Right kidney (tissue), 1 donor: ENCODE measurements around the gene PPP2R2D.
"Not testable (repeated sequence)": the region's sequence is repeated elsewhere in the genome, so short reads cannot be mapped to it uniquely, and the experiment has no call there.

Experiments
- DNase-seq: peaks from one replicate; pipeline ENCODE4 v3.0.0-alpha.2; 2016

PPP2R2D gene

DNA sequence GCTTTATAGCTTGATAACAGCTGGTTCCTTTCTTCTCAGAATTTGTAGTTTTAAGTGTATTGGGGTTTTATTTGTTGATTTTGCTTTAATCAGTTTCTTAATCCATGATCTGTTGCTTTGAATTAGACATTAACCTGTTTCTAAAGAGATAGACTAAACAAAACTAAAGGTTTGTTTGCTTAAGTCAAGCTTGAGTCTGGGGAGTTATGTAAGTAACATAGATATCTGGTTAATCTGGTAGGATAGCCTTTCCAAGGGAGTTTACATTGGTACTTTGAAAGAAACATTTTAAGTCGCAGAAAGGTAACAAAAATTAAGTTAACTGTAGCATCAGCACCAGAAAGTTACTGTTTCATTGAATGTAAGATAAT, 5.4 kb downstream of the PPP2R2D start:
- DNase-seq = no peak

DNA sequence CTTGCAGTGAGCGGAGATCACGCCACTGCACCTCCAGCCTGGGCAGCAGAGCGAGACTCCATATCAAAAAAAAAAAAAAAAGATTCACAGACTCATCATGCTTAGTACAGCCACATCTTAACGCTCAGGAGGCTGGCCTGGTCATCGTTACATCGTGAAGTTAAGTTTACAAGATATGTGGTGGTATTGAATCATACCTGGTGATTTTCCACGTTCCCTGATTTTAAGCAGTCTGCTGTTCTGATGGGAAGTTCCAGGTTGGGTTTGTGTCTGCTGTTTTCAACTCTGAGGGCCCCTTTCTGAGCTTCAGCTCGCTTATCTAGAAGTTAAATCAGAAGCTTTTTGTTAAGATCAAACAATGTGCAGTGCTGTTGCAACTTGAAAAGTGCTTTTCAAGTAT, 6.9 kb downstream of the PPP2R2D start:
- no peak for DNase-seq

DNA sequence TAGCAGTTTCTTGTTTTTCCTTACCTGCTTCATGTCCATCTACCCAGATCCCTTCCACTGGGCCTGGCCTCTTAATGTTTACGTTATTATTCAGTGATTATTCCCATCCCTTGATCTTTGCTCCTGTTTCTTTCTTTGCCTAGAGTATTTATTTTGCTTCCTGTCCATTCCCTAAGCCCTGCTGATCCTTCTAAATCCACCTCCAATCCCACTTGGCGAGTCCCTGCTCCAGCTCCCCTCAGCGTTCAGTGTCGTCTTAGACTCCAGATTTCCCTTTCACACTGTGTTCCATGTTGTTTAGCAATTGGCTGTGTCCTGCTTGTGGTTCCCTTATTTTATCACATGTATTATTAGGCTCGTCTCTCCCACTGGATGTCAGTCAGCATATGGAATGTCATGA, 7.3 kb downstream of the PPP2R2D start:
- DNase-seq = no peak

GRCh38 chr10:131909014-131909808, 8.4 kb downstream of the PPP2R2D start:
- DNase-seq = no peak

DNA sequence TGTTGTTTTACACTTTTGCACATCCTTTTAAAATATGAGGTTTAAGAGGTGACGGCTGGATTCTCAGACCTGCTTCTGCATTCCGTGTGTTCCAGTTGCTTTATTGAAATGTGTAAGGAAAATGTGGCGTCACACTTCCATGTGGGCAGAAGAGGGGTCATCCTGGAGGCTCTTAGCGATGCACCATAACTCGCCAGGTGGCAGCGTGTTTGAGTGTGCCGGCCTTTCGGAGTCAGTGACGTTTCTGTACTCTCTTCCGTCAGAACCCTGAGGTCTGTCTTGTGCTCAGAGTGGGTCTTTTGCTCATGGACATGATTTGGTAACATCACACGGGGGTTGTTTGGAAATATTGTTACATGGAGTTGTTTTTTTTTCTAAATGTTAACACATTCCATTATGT, 9.1 kb downstream of the PPP2R2D start:
- DNase-seq = no peak

DNA sequence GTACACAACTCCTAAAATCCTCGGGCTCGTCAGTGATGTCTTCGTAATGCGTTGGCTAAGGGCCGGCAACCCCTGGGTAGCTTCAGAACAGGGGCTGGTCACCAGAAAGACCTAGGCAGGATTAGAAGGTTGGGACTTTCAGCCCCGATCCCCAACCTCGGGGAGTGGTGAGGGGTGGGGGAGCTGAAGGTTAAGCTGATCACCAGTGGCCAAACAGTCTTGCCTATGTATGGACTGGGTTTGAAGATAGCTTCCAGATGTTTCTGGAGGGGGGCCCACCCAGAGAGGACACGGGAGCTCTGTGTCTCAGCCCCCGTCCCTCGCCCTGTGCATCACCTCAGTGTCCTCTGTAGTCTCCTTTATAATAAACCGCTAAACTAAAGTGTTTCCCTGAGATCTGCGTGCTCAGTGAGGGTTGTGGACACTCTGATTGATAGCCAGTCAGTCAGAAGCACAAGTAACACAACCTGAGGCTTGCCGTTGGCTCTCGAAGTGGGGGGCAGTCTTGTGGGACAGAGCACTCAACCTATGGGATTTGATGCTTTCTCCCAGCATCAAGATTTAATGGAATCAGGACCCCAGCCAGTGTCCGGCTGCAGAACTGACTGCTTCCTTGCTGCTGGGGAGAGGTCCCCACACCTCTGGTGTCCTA, 10.0 kb downstream of the PPP2R2D start:
- DNase-seq = no peak

GRCh38 chr10:131911451-131911850, 10.6 kb downstream of the PPP2R2D start:
- no peak for DNase-seq

DNA sequence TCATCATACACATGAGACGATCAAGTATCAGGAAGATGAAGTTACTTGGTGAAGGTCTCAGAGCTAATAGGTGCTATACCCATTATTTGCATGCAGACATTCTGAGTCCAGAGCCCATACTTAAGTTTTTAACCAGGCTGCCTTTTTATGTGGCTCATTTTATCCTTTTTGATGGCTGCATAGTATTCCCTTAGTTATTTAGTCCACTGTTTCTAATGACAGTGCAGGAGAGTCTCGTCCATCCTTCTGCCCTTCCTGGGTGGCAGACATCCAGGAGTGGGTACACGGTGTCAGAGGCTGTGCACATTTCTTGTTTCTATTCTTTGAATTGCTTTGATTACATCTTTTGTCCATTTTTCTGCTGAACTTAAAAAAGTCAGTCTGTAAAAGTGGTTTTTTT, 11.8 kb downstream of the PPP2R2D start:
- DNase-seq = no peak

- no peak for DNase-seq
These were observed 14.7 kb downstream of the PPP2R2D start for GRCh38 chr10:131915484-131915883.

DNA sequence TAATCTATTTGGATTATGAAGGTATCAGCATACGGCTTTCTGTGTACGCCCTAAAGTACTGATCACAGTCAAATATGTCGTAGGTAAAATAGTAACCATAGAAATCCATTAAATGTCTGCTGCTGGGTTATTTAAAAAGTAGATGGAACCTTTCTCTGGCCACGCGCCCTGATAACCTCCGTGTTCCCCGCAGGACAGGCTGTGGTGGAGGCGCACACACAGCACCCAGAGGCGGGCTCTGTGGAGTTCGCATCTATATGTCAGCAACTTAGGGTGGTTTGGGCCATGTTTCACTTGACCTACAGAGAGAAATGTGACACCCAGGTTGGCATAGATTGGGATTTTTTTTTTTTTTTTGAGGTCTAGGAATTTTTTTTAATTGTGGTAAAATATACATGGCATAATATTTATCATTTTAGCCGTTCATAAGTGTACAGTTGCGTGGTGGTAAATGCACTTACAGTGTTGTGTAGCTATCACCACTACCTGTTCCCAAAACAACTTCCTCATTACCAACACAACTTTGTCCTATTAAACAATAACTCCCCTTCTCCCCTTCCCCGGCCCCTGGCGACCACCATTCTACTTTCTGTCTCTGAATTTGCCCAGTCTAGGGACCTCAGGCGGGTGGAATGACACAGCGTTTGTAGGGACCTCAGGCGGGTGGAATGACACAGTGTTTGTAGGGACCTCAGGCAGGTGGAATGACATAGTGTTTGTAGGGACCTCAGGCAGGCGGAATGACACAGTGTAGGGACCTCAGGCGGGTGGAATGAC, 15.4 kb downstream of the PPP2R2D start:
- no peak for DNase-seq

DNA sequence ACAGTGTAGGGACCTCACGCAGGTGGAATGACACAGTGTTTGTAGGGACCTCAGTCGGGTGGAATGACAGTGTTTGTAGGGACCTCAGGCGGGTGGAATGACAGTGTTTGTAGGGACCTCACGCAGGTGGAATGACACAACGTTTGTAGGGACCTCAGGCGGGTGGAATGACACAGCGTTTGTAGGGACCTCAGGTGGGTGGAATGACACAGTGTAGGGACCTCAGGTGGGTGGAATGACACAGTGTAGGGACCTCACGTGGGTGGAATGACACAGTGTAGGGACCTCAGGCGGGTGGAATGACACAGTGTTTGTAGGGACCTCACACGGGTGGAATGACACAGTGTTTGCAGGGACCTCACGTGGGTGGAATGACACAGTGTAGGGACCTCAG, 16.0 kb downstream of the PPP2R2D start:
- not testable (repeated sequence) for DNase-seq

- DNase-seq = not testable (repeated sequence)
These were observed 16.7 kb downstream of the PPP2R2D start for GRCh38 chr10:131917496-131917895.

DNA sequence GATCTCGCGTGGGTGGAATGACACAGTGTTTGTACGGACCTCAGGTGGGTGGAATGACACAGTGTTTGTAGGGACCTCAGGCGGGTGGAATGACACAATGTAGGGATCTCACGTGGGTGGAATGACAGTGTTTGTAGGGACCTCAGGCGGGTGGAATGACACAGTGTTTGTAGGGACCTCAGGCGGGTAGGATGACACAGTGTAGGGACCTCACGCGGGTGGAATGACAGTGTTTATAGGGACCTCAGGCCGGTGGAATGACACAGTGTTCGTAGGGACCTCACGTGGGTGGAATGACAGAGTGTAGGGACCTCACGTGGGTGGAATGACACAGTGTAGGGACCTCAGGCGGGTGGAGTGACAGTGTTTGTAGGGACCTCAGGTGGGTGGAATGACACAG, 18.7 kb downstream of the PPP2R2D start:
- DNase-seq = not testable (repeated sequence)

DNA sequence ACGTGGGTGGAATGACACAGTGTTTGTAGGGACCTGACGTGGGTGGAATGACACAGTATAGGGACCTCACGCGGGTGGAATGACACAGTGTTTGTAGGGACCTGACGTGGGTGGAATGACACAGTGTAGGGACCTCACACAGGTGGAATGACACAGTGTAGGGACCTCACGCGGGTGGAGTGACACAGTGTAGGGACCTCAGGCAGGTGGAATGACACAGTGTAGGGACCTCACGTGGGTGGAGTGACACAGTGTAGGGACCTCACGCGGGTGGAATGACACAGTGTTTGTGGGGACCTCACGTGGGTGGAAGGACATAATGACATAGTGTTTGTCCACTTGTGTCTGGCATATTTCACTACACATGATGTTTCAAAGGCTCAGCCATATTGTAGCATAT, 19.3 kb downstream of the PPP2R2D start:
- DNase-seq = no peak

GRCh38 chr10:131920693-131921092, 19.9 kb downstream of the PPP2R2D start:
- DNase-seq = no peak

GRCh38 chr10:131921184-131921583, 20.4 kb downstream of the PPP2R2D start:
- no peak for DNase-seq

DNA sequence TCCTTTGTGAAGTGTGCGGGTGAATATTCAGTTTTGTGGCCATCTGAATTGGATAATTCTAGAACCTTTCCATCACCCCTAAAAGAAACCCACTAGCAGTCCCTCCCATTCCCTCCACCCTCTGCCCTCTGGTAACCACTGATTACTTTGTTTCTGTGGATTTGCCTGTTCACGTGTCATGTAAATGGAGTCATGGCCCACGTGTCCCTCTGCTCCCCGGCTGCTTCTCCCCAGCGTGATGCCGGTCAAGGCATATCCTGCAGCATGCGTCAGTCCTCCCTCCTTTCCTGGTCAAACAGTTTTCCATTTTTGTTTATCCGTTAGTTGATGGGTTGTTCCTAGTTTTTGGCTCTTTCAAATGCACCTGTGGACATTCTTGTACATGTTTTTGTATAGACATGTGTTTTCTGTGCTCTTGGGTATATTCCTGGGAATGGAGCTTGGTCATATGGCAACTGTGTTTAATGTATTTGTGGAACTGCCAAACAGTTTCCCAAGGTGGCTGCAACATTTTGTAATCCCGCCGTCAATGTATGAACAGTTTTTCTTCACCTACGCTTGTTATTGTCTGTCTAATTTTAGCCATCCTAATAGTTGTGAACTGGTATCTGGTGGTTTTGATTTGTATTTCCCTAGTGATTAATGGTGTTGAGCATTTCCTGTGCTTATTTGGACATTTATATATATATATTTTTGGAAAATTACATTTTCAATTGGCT, 22.4 kb downstream of the PPP2R2D start:
- DNase-seq = no peak

GRCh38 chr10:131925011-131925649, 24.3 kb downstream of the PPP2R2D start:
- DNase-seq = no peak

- DNase-seq = no peak
These were observed 24.9 kb downstream of the PPP2R2D start for GRCh38 chr10:131925716-131926115.

DNA sequence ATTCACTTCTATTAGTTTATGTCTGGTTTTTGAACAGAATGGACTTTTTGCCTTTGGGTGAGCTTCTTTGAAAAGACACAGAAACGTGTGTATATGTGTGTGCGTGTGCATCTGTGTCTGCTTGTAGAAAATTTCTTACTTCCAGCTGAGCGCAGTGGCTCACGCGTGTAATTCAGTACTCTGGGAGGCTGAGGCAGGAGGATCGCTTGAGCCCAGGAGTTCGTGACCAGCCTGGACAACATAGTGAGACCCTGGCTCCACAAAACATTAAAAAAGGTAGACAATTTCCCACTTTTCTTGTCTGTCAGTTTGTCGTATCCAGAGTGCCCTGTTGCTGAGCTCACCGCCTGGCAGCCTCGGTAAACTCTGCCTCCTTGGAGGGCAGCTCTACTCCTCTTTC, 25.4 kb downstream of the PPP2R2D start:
- DNase-seq = no peak

DNA sequence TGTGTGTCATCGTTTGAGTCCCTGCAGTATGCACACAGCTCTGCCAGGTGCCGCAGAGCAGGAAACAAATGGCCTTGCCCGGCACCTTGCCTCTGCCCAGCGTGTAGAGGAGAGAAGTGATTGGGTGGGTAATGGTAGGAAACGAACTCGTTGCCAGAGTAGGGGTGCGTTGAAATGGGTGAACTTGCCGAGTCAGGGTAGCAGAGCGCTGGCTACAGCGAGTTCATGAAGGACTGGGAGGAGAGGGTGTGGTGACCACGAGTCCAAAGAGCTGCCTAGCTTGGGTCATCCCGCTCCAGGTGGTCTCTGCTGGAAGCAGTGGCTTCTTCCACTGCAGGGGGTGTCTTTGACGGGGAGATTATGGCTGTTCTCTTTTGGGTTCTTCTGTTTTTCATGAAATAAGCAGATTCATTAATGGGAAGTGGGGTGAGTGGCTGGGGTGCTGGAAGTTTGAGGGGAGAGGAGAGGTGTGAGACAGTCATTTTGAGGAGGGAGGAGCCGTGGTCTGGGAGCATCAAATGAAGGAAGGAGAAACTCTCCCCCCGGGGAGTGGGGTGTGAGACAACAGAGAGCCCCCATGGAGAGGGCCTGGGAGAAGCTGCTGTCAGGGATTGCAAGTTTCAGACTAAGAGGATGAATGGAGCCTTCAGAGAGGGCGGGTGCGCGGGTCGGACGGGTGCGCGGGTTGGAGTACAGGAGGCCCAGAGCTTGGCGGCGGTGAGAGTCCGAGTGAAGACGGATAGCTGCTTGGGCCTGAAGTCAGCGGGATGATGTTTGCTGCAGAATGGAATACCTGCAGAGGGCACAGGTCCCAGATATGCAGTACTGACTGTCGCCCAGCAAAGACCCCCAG, 26.2 kb downstream of the PPP2R2D start:
- DNase-seq = no peak
